Panc1 (cell line): Measurements from ENCODE around the gene ANHX. TPM values are rescaled to one million over a fixed set of nuclear protein-coding genes. Genes with fewer than 3 reads are reported as not detected.

Source experiments
- ATAC-seq: fragments of 200-7000 bp; cut with Tn5 transposase; 2 replicates; pipeline ENCODE4 v1.9.1; 2020; ENCODE audit warnings: mild to moderate bottlenecking, moderate library complexity
- BruUV-seq: library from RNA; stranded (reverse); fragments of 400-500 nt; replicated peaks from 2 replicates; lab custom pipeline; 2021; lab: Mats Ljungman, UMichigan
- CTCF ChIA-PET: fragments of 300-600 bp; sonication (Branson Sonifier 250); formaldehyde crosslinking; loops from one replicate; lab custom pipeline; 2022; ENCODE audit warnings: antibody characterized with exemption; lab: Charles Lee
- POLR2A ChIA-PET: fragments of 300-600 bp; sonication (Branson Sonifier 250); formaldehyde crosslinking; loops from one replicate; lab custom pipeline; 2022; ENCODE audit warnings: antibody characterized with exemption; lab: Charles Lee
- DNase-seq: peaks from one replicate; pipeline ENCODE4 v3.0.0-alpha.2; 2010; ENCODE audit warnings: low read depth, low spot score
- H3K27ac ChIP-seq: 2 replicates; pipeline ENCODE4 v1.5.1; 2011; ENCODE audit warnings: mild to moderate bottlenecking, low read length, inconsistent platforms
- H3K27me3 ChIP-seq: fragments of 200-500 bp; sonication (Bioruptor generic); 2 replicates; pipeline ENCODE4 v1.6.0; 2014; ENCODE audit warnings: low read length, inconsistent platforms; ENCODE audit not compliant: control insufficient read depth, insufficient read depth
- H3K36me3 ChIP-seq: fragments of 200-500 bp; sonication (Bioruptor generic); 2 replicates; pipeline ENCODE4 v1.5.1; 2014; ENCODE audit warnings: inconsistent platforms, mild to moderate bottlenecking, low read length, moderate library complexity; ENCODE audit not compliant: control insufficient read depth, insufficient read depth
- H3K4me1 ChIP-seq: 2 replicates; pipeline ENCODE4 v1.5.1; 2011; ENCODE audit warnings: inconsistent platforms, mild to moderate bottlenecking, low read length, moderate library complexity; ENCODE audit not compliant: control insufficient read depth, insufficient read depth
- H3K4me3 ChIP-seq, 2 experiments: 2 replicates each; pipeline ENCODE4 v1.5.1; 2011 to 2012; ENCODE audit warnings: low read depth in 2 of 2, low read length in 2 of 2, mild to moderate bottlenecking in 2 of 2, inconsistent platforms in 1 of 2, moderate library complexity in 1 of 2
- H3K9me3 ChIP-seq: fragments of 200-500 bp; sonication (Bioruptor generic); 2 replicates; pipeline ENCODE4 v1.5.1; 2014; ENCODE audit warnings: low read depth, mild to moderate bottlenecking, inconsistent platforms, low read length, moderate library complexity; ENCODE audit not compliant: control insufficient read depth, insufficient read depth
- POLR2AphosphoS5 ChIP-seq: IDR thresholded peaks from 2 replicates; pipeline ENCODE4 v1.6.1; 2012; ENCODE audit warnings: mild to moderate bottlenecking, low read depth, low read length, moderate library complexity
- REST ChIP-seq, 2 experiments: IDR thresholded peaks; 2 replicates each; pipeline ENCODE4 v1.6.1; 2011 to 2012; ENCODE audit warnings: low read depth in 2 of 2, control low read depth in 1 of 2, low read length in 1 of 2, mild to moderate bottlenecking in 1 of 2, moderate library complexity in 1 of 2; ENCODE audit not compliant: insufficient read depth in 1 of 2
- SIN3A ChIP-seq: IDR thresholded peaks from 2 replicates; pipeline ENCODE4 v1.6.1; 2012; ENCODE audit warnings: low read depth, mild to moderate bottlenecking, low read length, moderate library complexity, borderline replicate concordance; ENCODE audit not compliant: insufficient read depth
- TCF7L2 ChIP-seq: IDR thresholded peaks from 2 replicates; pipeline ENCODE4 v1.6.1; 2011; ENCODE audit warnings: mild to moderate bottlenecking, low read depth, low read length, inconsistent platforms
- in situ Hi-C: cut with HindIII; loops from 2 replicates; pipeline ENCODE4 v1.10.0; 2016; ENCODE audit warnings: low sequenced_read_pairs, low pct_unique_long_range_greater_than_20kb
- intact Hi-C: fragments of 100-400 bp; cut with micrococcal nuclease; formaldehyde crosslinking; loops from one replicate; pipeline ENCODE4 v1.10.0; 2022; ENCODE audit not compliant: unreplicated experiment
- total RNA-seq: library from RNA; stranded (reverse); gene quantifications from one replicate; pipeline ENCODE4 v1.2.1, GENCODE V29; 2021; ENCODE audit not compliant: unreplicated experiment
- TF ChIP-seq, protein P1 (sequence below): fragments of 450-650 bp; IDR thresholded peaks from 2 replicates; pipeline ENCODE4 v1.5.1; 2017; ENCODE audit warnings: mild to moderate bottlenecking

ANHX gene
- total RNA-seq, 1 experiment from 2014 or later = not detected

DNA sequence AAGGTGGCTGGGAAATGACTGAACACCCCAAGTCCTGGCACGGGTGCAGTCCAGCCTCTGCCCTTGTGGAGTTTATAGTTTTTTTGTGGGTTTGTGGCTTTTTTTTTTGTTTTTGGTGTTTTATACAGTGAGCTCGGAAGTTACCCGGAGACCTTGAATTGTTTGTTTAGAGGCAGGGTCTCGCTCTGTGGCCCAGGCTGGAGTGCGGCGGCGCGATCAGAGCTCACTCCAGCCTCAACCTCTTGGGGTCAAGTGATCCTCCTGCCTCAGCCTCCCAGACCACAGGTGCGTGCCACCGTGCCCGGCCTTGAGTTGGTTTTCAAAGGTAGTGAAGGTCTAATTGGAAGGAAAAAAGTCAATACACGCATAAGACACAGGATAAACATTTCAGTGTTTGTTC is 879 bp upstream of the ANHX start:
- no TSS peak for BruUV-seq
- H3K4me3 ChIP-seq = no peak overlapping the region

GRCh38 chr12:133236144-133236543 is 467 bp upstream of the ANHX start:
- Histone ChIP-seq H3K27me3 (no peaks in the 10 kb centered on the region), H3K4me3 (no peak overlapping the region), H3K36me3 (no peaks in the 10 kb centered on the region), H3K4me1 (no peaks in the 10 kb centered on the region; the same call in 1 of the 2 replicates), H3K9me3 (peaks cover 2% of the 10 kb centered on the region; the same call in 1 of the 2 replicates), H3K27ac (no peak overlapping the region)
- ChIA-PET CTCF (no interaction called here), POLR2A (no interaction called here)
- intact Hi-C loops (no loop called here), in situ Hi-C loops (no loop called here)
- ATAC-seq (no peak), DNase-seq (no peak)
- no peak for TF ChIP-seq TCF7L2
- TF ChIP-seq REST (IDR thresholded peaks at IDR 0.05; ENCODE audit: insufficient read depth in 1 of 2, low read depth in 2 of 2, low read length in 1 of 2) = no peak
- no peak for TF ChIP-seq POLR2AphosphoS5
- TF ChIP-seq, protein P1, sequence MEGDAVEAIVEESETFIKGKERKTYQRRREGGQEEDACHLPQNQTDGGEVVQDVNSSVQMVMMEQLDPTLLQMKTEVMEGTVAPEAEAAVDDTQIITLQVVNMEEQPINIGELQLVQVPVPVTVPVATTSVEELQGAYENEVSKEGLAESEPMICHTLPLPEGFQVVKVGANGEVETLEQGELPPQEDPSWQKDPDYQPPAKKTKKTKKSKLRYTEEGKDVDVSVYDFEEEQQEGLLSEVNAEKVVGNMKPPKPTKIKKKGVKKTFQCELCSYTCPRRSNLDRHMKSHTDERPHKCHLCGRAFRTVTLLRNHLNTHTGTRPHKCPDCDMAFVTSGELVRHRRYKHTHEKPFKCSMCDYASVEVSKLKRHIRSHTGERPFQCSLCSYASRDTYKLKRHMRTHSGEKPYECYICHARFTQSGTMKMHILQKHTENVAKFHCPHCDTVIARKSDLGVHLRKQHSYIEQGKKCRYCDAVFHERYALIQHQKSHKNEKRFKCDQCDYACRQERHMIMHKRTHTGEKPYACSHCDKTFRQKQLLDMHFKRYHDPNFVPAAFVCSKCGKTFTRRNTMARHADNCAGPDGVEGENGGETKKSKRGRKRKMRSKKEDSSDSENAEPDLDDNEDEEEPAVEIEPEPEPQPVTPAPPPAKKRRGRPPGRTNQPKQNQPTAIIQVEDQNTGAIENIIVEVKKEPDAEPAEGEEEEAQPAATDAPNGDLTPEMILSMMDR = no peak
- TF ChIP-seq SIN3A = no peak
- BruUV-seq = no TSS peak

More for the DNA sequence above, 879 bp upstream of the ANHX start:
- Histone ChIP-seq H3K27me3 (no peaks in the 10 kb centered on the region), H3K4me1 (no peaks in the 10 kb centered on the region; the same call in 1 of the 2 replicates), H3K9me3 (peaks cover 2% of the 10 kb centered on the region; the same call in 1 of the 2 replicates), H3K36me3 (no peaks in the 10 kb centered on the region), H3K27ac (no peak overlapping the region)
- POLR2A ChIA-PET = no interaction called here
- in situ Hi-C loops (no loop called here), intact Hi-C loops (no loop called here)
- ATAC-seq (no peak), DNase-seq (no peak)
- CTCF ChIA-PET = no interaction called here
- TF ChIP-seq REST (IDR thresholded peaks at IDR 0.05; ENCODE audit: insufficient read depth in 1 of 2, low read depth in 2 of 2, low read length in 1 of 2) (no peak), POLR2AphosphoS5 (no peak), SIN3A (no peak), TCF7L2 (no peak)
- TF ChIP-seq, protein P1 = no peak
